GM18517 (cell line): Measurements from ENCODE around the gene CNTN4.

Experiments
- ATAC-seq: cut with Tn5 transposase; IDR thresholded peaks from one replicate; pipeline ENCODE4 v1.9.1; 2021; ENCODE audit warnings: mild to moderate bottlenecking, moderate library complexity; ENCODE audit not compliant: unreplicated experiment

Gene CNTN4

DNA sequence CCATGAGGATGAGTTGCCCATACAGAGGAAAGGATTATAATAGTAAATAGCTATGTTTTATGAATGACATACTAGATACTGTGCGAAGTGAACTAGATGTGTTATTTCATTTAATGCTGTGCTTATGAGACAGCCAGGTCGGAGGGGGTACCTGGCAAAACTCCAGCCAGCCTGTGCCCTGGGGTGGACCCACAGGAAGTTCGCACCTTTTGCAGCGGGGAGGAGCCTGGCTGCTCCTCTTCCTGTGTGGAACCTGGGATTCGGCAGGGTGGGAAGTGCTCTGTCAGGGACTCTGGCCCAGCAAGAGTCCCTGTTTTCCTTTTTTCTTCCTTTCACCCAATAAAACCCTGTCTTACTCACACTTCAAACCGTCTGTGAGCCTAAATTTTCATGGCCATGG, 559.3 kb downstream of the CNTN4 start:
- ATAC-seq, result no peak

DNA sequence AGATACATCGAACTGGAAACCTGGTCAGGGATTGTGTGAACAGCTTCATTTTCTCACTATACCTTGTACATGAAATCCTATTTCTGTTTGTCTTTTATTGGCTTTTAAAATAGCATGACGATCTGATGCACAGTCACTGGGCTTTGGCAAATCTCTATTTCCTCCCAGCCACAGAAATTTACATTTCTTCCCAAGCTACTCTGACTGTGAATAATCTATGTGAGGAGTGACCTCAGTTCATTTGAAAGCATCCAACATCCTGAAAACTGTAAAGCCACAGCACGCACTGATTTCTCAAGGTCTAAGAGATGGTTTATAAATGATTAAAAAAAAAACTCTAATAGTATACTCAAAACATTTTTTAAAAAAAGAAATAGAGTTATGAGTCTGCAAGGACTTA, 561.2 kb downstream of the CNTN4 start:
- ATAC-seq, result no peak

DNA sequence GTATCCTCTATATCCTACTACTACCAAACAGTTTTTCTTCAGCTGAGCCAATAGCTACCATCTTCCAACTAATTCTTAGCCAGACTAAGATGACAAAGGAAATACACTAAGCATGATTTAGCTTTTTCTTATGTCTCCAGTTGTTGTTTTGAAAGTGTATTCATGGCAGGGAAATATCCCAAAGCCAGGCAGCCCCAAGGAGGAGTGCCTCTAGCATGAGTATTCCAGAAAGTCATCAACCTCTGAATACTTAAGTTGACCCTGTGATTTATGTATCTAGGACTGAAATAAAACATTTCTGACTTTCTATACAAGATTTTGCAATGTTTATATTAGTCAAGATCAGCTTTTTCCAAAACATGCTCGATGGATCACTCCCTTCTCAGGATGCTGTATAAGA, 562.4 kb downstream of the CNTN4 start:
- no peak for ATAC-seq

DNA sequence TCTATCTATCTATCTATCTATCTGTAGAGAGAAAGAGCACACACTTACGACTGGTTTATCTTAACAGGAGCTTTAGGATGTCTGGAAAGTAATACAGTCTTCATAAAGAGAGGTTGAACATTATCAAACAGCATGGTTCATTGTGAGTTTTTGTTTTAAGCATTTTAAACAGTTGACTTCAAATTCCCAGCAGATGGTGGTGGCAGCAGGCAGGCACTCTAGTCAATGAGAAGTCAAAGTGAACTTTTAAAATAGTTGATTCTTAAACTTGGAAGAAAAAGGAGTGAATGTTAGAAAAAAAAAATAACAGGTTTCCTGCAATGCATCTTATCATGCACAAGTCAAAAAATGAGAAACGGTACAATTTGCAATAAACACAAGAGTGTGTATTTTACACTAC, 578.8 kb downstream of the CNTN4 start:
- ATAC-seq, result no peak

DNA sequence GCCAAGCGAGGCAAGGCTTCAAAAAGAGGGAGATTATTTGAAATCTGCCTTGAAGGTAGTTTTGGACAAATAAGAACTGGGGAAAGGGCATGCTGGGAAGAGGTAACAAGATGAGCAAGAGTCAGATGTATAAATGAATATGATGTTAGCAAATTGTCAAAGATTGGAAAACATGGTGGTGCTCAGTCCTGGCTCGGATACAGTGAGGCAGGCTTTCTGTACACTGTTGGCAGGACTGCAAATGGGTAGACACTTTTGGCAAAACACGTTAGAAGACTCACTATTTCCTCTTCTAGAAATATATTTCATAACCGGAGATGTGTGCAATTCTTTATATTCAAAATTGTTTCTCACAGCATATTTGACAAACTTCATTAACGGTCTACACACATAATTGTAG, 581.6 kb downstream of the CNTN4 start:
- ATAC-seq, result no peak

DNA sequence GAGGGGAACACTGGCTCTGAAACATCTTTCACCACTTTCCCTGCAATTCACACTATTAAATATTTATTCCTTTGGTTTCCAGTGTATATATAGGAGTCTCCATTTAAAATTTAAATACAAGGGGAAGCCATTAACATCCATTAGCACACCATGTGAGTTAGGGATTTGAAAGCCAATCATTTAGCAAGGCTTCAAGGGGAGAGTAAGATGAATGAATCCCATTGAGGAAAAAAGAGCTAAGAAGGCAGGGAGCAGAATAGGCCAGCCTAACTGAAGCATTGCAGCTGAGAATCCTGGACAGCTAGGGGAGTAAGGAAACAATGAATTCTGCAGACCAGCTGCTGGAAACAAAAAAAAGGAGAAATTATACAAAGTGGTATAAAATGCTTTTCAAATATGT, 585.4 kb downstream of the CNTN4 start:
- no peak for ATAC-seq

DNA sequence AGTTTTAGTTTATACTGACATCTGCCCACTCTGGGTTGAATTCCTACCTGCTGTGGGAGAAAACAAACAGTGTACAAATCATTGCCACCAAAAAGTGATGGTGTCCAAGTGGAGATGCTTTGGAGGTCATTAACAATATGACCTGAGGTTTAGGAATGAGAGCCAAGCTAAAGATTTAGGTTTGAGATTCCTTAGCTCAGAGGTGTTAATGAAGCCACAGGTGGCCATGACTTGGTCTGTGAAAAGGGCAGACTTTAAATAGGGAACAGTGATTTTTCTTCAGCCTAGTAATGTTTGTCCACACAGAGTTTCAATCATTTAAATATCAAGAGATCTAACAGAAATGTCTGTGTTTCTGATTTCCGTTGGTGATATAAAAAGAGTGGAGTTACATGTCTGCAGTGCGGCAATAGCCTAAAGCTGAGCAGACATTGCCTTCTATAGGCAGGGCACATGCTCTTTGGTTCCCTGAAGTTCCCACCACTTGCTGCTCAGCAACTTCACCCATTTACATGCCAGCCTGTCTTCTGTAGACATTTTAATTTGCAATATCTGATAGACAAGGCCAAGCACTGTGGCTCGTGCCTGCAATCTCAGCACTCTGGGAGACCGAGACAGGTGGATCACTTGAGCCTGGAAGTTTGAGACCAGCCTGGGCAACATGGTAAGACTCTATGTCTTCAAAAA, 588.3 kb downstream of the CNTN4 start:
- no peak for ATAC-seq

DNA sequence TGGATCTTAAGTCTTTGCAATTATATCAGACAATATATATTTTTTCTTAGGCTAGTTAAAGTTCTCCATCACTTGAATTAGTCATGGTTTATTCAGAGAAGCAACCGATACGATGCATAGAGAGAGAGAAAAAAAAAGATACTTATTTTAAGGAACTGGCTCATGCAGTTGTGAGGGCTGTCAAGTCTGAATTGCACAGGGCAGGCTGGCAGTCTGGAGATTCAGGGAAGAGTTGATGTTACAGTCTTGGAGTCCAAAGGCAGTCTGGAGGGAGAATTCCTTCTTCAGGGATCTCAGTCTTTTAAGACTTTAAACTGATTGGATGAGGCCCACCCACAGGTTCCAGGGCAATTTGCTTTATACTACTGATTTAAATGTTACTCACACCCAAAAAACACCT, 598.9 kb downstream of the CNTN4 start:
- no peak for ATAC-seq

DNA sequence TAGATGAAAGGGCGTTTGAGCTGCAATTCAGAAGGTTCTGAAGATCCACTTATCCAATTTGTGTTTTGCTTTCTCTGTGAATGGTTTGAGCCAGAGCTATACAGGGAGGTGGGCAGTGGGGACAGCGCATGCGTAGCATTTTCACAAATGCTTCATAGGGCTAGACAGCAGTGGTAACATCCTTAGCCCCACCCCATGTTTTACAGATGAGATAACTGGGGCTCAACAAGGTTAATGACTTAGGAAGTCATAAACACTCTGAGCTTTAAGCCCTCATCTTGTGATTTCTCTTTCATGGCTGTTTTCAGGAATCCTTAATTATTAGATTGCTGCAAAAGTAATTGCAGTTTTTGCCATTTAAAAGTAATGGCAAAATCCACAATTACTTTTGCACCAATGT, 602.8 kb downstream of the CNTN4 start:
- no peak for ATAC-seq

DNA sequence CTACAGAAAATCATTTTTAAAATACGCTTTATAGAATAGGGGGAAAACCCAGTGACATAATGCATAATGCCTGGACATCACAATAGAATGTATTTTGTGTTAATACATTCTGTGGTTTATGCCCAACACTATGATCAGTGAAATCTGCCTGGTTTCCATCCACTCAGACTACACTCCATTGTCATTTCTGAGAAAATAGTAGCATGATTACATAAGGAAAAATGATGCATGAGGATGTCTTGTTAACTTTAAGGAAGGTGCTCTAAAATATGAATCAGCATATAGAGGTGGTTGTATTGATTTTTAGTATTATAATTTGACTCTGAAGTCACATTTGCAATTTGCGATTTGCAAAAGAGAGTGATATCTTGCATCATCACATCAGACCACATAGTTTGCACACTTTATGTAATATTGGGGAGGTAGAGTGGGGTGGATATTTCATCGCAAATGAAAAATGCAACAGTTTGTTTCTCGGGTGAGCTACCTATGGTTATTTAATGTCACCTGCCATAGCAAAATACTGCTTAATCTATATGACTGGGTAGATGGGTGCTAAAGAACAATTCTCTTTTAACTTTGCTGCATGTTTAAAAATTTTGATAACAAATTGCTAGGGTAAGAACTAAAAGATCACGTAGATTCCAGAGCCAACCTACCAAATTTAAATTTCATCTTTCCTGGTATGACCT, 607.6 kb downstream of the CNTN4 start:
- no peak for ATAC-seq

DNA sequence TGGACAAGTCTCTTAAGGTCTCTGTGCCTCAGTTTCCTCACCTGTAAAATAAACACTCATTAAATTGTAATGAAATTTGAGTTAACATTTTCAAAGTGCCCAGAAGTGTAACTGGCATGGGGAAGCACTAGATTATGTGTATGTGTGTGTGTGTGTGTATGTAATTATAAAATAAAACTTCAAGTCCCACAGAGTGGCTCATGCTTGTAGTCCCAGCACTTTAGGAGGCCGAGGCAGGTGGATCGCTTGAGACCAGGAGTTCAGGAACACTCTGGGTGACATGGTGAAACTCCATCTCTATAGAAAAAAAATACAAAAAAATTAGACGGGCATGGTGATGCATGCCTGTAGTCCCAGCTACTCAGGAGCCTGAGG, 608.2 kb downstream of the CNTN4 start:
- no peak for ATAC-seq

DNA sequence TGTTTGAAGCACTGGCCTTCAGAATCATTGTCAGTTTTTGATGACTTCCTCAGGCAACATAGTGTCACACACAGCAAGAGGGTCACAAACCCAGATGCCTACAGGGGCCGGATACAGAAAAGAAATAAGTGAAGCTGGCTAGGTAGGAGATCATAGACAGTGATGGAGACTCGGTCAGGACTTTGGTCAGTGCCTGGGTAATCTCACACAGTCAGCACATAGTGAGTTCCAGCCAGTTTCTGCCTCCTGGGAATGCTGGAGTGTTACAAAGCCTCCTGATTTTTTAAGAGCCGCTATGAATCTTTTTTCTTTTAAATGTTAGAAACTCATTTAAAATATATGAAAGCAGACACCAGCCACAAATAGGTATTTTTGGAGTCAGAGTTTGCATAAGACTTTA, 612.4 kb downstream of the CNTN4 start:
- ATAC-seq, result no peak

DNA sequence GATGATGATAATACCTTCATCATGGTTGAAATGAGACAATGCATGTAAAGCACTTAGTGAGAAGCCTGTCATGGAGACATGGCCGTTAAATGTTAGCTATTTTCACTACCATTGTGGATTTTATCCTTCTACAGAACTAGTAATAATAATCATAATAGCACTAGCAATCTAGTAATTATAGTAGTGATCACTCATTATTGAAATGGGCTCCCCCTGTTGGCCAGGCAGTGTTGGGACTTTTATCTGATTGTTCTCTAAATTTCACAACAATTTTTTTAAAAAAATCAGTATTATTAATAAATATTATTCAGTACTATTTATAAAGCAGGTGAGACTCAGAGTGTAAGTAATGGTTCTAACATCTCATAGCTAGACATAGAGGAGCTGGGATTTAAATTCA, 615.3 kb downstream of the CNTN4 start:
- no peak for ATAC-seq

DNA sequence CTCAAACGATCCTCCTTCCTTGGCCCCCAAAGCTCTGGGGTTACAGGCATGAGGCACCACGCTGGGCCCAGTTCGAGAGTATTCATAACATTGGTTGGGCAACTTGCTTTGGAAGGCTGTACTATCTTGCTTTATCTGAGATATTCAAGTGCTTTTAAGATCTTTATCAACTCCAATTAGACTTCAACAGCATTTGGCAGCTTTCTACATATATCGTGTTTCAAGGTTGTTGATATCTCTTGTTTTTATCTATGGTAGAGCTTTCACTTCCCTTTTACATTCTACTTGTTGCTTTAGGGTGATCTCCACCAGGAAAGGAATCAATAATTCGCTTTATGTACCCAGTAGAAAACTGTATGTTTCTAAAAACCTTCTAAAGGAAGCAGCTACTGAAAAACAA, 616.2 kb downstream of the CNTN4 start:
- ATAC-seq, result no peak

DNA sequence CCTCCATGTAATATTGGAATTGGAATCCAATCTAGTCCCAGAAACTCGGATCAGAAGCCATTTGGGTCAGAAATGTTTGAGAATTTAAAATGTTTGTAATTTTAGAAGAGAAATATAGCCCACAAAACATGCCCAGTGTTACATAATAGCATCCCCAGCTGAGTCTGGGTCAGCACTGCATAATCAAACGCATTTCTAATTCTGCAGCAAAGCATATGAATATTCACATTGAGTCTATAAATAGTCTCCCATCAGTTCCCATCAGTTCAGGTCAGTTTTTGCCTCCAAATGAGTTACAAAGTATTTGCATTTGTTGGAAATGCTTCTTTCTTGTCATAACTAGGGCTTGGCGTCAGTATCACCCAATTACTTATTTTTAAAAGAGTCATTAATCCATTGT, 628.4 kb downstream of the CNTN4 start:
- ATAC-seq, result no peak

DNA sequence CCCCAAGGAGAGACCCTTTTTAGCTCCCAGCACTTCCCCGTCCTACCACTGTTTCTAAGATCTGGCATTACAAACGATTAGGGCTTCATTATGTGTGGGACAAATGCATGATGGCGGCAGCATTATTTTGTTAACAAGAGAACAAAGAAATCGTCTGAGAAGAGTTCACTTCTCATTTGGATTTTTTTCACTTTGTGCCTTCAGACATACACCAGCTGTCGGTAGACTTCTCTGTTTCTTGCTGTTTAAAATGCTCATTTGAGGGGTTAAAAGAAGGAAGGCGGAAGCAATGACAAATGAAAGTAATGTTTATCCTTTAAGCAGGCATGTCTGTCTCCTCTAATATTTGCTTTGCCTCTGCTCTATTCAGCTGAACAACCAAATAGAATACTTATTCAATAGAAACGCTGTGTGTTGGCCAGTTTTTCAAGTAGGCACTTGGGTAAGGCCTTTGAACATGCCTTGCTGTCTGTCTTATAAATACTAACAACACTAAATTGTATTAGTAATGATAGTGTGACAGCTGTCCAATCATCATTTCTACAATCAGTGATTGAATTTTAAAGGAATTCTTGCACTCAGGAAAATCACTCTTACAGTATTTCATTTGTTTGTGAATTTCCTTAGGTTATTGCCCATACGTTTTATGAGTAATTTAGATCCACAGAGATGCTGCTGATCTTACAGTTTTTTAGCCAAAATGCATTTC, 629.1 kb downstream of the CNTN4 start:
- ATAC-seq, result no peak

DNA sequence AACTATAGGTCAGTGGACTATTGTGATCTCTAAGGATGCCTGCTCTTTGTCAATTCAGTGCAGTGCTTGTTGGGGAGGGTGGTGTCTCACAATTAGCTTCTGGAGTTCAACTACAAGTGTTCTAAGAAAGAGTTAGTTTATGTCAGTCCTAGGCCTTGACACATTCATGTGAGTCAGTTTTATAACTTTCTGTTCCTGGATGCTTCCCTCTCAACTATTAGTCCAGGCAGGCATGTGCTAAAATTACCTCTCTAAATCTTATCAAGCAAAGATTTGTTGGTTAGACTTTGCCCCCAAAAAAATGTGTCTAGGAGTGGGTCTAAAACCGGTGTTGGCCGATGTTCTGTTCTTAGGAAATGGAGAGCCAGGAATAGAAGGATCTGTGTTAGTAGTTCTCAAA, 633.2 kb downstream of the CNTN4 start:
- no peak for ATAC-seq

DNA sequence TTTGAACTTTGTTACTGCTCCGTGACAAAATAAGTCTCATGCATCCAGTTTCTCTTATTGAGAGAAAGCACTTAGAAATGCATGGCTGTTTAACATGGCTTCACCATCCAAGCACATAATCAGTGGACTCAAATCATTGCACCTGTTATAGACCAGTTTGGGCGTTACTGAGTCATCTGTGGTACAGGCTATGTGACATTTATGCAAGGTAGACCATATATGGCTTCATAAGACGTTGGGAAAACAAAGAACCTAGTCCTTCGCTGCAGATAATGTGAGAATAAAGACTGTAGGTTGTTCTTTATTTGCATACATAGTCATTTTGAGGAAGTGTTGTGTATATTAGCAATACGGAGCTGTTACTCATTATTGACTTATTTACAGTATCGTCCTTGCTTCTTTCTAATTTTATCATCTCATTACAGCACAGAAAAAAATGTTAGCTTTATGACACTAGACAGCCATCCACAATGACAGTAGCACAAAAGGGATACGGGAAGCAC, 636.8 kb downstream of the CNTN4 start:
- ATAC-seq, result no peak

DNA sequence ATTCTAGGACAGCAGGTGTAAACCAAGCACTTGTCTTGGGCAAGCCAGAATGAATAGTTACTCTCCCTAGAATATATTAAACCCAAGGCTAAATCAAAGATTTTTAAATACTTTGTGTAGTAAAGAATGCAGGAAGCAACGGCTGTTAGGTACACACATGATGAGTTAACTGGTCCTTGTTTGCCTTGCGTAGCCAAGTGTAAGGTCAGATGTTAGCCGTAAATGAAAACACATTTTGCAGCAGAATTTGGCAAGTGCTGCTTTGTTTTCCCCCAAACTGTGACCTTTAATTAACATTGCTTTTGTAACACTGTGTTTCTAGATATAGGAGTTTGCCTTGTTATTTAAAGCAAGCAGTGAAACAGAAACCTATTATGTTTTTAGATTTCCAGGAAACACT, 642.9 kb downstream of the CNTN4 start:
- no peak for ATAC-seq

DNA sequence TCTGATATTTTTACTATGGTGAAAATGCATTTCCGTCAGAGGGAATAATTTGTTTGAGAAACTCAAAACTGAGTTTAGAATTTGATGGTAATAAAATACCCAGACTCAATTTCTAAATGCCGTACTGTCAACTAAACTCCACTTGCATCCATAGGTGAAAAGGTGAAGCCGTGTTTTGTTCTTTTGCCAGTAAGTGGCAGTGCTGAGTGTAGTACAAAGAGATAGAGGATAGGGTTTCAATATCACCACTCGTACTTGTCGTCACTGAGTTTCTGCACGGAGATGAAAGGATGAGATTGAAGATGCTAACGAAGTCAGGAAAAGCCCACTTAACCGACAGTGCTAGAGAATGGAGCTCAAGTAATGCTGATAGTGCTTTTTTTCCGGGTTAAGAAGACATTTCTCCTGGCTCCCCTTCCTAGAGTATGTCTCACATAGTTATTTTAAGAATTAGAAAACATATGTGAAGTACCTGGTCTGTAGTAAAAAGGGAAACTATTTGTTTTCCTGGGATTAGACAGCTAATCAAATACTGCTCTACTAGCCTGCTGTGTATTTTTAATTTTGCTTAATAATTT, 666.4 kb downstream of the CNTN4 start:
- no peak for ATAC-seq

DNA sequence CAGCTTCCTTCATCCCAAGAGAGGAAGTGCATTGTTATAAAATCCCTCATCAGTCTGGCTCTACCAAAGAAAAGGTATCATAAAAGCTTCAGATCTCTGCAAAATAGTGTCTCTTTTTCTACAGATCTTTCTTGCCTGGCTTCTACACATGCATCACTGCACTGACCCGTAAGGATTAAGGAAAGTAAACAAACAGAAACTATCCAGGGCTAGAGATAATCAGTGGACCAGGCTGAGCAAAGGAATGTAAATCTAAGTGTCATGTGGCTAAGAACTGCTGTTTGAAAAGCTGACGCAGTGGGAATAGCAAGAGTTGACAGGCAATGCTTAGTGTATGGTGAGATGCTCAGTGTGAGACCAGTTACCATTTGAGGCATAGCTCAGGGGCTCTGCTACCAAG, 671.8 kb downstream of the CNTN4 start:
- ATAC-seq, result no peak

DNA sequence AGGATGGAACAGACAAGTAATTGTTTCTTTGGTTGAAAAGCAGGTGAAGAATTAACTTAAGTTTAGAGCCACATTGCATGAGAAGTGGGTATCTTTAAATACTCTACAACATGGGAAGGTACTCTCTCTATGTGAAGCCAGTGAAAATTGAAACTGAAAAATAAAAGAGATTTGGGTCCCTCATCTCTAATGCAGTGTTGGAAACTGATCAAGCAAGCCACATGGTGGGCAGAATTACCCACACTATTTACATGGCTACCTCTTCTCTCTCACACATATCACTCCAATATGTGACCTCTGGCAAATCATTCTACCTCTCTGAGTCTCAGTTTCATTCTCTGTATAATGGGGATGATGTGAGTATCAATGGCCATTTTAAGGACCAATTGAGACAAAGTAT, 672.5 kb downstream of the CNTN4 start:
- no peak for ATAC-seq
